HG02678 (cell line): ENCODE data around the gene RIPK1.
A peak's percentile ranks its signal among the peaks of the same experiment; 100 is the strongest.
"Not testable (repeated sequence)": the region's sequence is repeated elsewhere in the genome, so short reads cannot be mapped to it uniquely, and the experiment has no call there.

Experiments used
- ATAC-seq: cut with Tn5 transposase; IDR thresholded peaks from one replicate; pipeline ENCODE4 v1.9.1; 2021; ENCODE audit warnings: mild to moderate bottlenecking, moderate library complexity; ENCODE audit not compliant: unreplicated experiment

RIPK1 gene

DNA sequence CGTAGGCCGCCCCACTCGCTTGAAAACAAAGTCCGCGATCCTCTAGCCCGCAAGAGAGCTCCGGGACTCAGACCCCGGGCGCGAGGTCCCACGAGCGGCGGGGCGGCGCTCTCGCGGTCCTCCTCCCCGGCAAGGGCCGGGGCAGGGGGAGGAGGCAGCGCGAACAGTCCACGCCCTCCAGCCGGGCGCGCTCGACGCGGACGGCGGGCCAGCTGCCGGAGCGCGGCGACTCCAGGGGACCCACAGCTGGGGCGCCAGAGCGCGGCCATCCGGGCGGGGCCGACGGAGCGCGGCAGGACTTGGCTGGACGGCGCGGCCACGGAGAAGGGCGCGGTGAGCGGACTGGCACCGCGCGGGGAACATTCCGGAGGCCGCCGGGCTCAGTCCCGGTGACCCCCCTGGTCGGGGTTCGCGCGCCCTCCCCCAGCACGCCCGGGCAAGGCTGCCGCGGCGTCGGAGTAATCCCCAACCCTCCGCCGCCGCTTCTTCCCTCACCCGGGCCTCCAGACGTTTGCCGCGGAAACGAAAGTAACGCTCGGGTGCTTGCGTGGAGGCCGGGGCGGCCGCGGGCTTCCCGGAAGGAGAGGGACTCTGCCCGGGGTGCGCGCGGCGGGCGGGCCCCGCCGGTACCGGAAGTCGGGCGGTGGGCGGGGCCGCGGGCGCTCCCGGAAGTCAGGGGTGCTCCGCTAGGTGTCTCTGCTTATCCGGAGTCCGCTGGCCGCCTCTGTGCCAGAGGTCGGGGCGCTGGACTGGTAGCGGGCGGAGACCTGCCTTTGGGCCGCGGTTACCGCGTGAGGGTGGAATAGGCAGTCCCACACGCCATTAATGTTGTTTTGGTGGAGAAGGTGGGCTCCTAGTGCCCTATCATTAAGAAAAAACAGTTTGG lies at the start of gene RIPK1:
RIPK1 (plus strand) TSS at position 166 of the 886 bp plus-strand sequence. CDS start 8,330 bp downstream, outside the sequence.
- peak; percentile 86 for ATAC-seq

DNA sequence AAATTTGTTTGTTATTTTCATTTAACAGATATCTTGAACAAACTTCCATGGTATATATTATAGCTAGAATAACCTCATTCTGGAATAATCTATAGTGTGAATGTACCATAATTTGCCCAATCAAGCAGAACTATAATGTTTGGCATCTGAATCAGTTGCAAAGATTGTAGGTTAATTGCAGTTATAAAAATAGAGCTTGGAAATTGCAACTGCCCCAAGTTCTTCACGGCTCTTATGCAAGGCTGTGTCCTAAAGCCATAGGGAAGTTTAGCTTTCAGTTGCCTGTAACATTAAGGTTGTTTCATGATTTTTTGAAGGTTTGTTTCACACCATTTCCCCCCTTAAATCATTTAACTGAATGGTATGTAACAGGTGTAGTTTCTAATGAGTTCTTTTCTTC lies 49.2 kb upstream of the RIPK1 start:
- ATAC-seq: no peak

DNA sequence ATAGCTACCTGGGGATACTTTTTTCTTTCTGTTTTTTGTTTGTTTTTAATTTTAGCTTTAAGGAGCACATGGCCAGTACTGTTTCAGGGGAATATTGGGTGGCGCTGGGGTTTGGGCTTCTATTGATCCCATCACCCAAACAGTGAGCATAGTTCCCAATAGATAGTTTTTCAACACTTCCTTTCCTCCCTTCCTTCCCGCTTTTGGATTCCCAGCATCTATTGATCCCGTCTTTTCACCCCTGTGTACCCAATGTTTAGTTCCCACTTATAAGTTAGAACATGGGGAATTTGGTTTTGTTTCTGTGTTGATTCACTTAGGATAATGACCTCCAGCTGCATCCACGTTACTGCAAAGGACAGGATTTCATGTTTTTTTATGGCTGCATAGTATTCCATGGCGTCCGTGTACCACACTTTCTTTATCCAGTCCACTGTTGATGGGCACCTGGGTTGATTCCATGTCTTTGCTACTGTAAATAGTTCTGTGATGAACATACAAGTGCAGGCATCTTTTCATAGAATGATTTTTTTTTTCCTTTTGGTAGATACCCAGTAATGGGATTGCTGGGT lies 48.5 kb upstream of the RIPK1 start:
- no peak for ATAC-seq

DNA sequence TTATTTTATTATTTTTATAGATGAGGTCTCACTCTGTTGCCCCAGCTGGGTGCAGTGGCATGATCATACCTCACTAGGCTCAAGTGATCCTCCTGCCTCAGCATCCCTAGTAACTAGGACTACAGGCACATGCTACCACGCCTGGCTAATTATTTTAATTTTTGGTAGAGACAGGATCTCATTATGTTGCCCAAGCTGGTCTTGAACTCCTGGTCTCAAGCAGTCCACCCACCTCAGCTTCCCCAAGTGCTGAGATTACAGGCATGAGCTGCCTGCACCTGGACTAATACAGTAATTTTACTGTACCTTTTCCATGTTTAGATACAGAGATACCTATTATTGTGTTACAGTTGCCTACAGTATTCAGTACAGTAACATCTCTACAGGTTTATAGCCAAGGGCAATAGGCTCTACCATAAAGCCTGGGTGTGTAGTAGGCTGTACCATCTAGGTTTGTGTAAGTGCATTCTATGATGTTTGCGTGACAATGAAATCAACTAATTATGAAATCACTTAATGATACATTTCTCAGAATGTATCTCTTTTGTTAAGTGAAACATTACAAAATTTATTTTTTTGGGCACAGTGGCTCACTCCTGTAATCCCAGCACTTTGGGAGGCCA lies 47.2 kb upstream of the RIPK1 start:
- not testable (repeated sequence) for ATAC-seq

DNA sequence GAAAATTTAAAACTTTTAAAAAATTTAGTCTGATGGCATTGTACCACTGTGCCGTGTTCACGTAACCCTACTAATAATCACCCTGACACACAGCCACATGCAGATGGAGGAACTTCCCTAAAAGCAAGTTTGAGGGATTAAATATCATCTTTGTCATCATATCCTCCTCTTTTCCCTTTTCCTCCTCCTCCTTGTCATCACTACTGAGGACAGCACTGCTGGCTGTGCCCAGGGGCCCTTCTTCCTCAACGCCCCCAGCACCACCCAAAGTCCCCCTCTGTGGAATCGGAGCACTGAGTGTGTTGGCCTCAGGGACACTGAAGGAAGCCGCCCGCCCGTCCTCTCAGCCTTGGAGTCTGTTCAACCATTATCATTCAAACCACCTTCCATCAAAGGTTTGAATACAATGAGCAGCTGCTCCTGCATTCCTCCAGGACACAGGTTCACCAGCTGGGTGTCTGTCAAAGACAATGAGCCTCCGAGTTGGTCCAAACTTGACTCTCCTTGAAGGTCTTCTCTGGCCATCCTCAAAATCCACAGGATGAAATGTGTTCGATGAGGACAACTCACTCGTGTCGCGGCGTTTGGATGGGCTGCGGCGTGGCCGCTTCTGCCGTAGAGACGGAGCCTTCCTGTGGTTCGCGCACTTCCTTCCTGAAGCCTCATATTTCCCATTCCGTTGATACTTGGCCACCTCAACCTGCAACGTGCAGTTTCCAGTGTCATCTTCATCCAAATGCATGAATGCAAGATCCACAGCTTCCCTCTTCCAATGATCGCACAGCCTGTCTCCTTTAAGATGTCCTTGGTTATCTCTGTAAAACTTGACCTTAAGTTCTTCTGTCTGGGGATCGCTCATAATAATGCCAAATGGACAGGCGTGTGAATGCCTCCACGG lies 45.3 kb upstream of the RIPK1 start:
- ATAC-seq: no peak

DNA sequence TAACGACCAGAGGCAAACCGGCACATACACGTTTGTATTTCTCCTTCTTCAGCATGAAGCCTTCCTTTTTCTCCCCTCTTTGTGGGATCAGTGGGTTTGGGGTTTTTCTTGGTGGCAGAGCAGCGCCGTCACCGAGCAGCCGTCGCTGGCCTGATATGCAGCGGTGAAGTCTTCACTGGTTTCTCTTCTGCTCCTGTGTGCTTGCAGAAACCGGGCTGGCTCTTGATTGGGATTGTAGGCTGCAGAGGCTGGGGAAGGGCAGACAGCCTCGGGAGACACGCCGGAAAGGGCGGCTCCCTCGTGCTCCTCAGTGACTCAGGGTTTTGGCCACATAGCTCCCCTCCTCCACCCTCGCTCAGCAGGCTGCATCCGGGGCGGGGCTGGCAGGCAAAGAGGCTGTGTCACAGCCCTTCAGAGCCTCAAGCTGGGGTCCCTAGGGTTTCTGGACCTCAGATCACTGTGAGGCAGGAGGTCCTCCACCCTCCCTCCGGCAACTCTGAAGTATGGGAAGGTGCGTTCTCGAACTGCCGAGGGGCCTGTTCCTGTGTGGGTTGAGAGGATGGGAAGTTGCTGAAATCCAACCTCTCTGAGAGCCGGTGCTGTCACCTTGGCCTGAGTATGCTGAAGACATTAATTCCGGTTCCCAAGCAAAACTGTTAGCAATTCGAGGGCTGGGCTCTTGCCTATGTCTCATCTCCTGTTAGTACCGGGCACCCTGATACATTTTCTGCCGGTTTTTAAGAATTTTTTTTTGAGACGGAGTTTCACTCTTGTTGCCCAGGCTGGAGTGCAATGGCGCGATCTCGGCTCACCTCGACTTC lies 44.4 kb upstream of the RIPK1 start:
- peak; percentile 75 for ATAC-seq

DNA sequence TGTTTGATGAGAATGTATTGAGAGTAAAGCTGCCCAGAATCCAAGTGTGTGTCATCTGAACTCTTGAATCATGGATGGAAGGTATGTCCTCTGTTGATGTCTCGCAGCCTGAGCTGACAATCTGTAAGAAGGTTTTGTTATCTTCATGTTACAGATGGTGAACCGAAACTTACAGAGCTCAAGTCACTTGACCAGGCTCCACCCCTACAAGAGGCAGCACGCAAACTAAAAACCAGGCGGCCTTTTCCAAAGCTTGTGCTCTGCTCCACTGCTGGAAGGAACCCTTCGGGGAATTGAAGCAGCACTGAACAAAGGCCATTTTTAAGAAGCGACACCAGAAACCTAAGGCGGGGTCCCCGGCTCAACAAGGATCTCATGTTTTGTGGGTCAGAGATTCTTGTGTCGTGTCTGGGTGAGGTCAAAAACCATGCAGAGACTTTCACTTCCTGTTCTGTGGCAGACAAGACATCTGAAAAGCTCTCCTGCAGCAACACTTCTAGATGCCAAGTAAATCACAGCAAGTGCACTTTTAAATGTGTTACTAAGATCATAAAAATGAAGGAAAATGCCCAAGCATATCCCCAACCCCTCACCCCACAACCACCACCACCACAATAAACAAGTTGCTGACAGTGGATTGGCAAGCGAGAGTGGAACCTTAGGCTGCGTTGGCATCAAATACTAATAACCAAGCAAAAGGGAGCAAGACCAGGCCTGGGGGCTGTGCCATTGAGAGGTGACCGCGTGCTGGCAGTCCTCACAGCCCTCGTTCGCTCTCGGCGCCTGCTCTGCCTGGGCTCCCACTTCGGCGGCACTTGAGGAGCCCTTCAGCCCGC lies 41.3 kb upstream of the RIPK1 start:
- ATAC-seq: peak; percentile 70

DNA sequence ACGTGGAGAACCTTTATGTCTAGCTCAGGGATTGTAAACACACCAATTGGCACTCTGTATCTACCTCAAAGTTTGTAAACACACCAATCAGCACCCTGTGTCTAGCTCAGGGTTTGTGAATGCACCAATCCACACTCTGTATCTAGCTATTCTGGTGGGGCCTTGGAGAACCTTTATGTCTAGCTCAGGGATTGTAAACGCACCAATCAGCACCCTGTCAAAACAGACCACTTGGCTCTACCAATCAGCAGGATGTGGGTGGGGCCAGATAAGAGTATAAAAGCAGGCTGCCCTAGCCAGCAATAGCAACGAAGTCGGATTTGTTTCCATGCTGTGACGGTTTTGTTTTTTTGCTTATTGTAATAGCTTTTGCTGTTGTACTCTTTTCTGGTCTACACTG lies 40.1 kb upstream of the RIPK1 start:
- not testable (repeated sequence) for ATAC-seq

DNA sequence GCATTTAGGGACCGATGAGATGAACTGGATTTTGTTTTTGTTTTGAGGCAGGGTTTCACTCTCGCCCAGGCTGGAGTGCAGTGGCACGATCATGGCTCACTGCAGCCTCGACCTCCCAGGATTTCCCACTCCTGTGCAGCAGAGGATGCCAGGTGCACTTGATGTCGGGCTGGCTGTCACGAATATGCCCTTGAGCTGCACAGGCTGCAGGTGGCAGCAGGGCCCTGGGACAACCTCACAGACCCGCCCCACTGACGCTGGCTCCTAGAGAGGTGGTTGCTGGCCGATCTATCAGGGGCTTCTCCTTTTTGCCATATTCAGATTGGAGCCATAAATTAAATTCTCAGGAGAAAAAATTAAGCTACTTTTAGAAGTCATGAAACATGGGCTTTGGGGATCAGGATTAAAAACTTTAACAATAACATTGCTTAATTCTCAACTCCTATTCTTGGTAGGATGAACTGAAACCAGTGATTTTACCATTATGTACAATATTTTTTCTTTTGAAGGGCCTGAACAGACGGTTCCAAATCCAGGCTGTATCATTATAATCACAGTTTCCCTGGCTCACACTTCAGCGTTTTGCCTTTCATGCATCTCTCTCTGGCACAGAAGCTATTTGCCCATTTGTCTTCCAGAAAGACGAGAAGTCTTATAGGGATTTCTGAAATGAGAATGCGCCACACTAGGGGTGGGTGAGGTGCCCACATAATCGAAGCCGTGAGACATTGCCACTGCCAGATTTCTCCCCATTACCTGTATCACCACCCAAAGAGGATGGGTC lies 36.2 kb upstream of the RIPK1 start:
- ATAC-seq: no peak

DNA sequence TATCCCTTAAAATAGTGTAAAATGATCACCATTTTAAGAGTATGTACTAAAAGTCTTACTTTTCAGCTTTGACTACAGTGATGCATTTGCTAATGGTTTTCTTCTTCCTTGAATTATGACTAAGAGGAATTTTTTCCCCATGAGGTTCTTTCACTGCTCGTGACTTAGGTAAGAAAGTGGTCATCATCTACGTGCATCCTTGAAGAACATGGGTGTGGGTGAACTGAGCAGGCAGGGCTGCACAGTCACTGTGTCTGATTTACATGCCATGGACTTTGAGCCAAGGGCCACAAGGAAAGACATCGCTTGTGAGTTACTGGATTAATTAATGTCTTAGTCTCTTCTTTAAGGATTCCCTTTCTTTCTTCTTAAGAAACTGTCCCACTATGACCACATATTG lies 35.3 kb upstream of the RIPK1 start:
- no peak for ATAC-seq

DNA sequence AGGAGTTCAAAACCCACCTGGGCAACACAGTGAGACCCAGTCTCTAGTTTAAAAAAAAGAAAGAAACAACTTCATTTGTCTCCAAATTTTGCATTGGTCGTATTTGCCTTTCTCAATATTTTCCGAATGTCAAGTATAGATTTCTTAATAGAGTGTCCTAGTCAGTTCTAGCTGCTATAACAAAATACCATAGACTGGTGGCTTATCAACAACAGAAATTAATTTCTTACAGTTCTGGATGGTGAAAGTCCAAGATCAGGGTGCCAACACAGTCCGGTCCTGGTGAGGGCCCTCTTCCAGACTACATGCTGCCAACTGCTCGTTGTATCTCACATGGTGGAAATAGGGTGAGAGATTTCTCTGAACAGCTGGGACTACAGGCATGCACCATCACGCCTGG lies 34.6 kb upstream of the RIPK1 start:
- no peak for ATAC-seq

DNA sequence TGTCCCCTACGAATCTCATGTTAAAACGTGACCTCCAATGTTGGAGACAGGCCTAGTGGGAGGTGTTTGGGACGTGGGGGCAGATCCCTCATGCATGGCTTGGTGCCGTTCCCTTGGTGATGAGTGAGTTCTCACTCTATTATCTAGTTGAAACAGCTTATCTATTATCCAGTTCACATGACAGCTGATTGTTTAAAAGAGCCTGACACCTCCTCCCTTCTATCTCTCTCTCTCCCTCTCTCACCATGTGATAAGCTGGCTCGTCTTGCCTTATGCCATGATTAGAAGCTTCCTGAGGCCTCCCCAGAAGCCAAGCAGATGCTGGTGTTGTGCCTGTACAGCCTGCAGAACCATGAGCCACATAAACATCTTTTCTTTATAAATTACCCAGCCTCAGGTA lies 32.9 kb upstream of the RIPK1 start:
- ATAC-seq: no peak

DNA sequence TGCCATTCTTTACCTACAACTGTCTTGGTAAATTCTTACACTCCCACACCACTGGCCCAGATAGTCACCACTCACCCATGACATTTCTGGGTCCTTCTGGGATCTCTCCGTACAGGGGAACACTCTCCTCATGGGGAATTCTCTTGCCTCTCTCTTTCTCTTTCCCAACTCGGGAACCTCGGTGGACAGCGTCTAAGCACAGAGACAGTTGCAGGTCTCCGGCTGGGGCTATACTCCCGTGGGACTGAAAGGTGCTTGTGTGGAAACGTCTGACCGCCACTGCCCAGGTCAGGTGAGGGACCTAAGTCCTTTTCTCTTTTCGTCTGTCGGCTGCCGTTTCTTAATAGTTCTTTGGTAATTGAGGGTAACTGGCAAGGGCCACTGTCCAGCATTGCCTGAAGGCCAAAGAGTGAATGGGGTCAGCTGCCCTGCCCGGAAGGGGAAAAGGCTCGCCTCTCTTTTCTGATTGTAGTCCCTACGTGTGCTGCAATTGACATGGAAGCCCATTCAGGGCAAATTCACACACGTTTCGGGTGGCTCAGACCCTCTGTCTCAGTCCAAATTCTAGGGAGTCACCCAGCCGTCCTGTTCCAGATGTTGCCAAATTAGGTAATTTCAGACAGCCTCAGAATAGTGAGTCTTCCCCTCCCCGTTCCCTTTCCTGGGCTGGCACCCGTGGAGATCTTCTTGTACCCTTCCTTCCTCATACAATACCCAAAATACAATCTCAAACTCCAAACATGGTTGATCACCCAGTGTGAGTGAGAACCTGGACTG lies 31.2 kb upstream of the RIPK1 start:
- no peak for ATAC-seq

DNA sequence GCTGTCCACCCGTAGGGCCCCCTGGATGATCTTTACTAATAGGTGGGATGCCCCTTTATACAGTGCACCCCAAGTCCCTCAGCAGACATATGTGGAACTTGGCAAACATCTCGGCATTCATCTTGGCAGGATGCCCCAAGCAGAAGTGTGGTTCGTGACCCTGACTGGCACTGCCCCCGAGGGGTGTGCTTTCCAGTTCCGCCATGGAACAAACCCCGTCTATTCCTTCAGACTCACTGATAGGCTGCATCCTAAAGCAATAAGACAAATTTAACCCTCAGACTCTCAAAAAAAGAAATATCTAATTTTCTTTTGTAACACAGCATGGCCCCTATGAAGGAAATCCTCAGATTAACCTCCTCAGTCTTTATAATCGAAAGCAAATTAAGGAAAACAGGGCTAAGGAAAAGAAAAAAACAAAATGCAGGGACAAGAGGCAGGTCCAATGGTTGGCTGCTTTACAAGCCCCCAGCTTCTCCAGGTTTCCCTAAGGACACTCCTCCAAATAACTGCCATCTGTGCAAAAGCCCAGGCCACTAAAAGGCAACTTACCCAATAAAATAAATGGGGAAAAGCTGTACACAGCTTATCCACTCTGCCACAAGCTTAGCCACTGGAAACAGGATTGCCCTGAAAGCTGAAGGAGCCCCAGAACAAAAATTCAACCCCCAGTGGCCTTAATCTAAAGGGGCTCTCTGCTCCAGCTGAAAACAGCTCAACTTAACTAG lies 30.5 kb upstream of the RIPK1 start:
- ATAC-seq: no peak

DNA sequence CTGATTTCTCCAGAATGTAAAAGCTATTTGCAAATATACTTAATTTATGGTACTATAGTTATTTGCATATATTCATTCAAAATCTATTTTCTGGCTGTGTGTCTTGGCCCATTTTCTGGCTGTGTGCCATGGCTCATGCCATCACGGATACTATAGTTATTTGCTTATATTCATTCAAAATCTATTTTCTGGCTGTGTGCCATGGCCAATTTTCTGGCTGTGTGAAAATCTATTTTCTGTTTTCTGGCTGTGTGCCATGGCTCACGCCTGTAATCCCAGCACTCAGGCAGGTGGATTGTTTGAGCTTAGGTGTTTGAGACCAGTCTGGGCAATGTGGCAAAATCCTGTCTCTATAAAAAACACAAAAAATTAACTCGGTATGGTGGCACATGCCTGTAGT lies 28.9 kb upstream of the RIPK1 start:
- ATAC-seq: no peak

DNA sequence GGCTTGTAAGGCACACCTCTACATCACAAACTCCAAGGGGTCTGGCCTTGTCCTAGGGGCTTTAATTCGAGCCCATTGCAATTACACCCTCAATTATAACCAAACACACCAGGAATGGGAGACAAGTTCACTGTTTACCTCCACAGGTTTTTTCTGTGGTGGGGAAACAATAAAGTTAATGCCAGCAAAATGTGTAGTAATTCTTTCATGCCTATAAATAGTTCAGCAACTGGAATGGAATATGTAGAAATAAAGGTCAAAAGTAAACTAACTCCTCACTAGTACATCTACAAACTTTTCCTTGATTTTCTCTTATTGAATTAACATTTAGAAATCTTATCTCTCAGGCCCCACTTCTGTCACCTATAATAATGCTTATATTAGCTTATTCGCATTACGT lies 27.1 kb upstream of the RIPK1 start:
- no peak for ATAC-seq

DNA sequence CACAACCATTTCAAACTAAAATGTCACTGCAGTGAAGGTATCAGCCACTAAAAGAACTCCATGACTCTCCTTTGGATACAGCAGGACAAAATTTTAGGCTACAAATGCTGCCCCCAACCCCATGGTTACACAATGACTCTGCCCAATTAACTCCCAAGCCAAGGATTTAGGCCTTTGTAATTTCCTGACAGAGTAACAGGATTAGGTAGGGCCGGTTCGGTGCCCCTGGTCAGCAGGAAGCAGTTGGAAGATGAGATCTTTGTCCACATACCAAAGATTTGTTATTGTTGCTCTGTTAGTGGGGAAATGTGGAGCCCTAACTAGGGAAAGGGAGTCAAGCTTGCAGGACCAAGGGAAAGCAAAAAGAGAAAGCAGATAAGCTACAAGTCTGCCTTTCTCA lies 26.7 kb upstream of the RIPK1 start:
- no peak for ATAC-seq
